H1 (cell line): ENCODE data around the gene SS18L1. TPM values are rescaled to one million over a fixed set of nuclear protein-coding genes. Genes with fewer than 3 reads are reported as not detected.

Experiments
- CTCF ChIA-PET: fragments of 300-600 bp; sonication (Branson Sonifier 250); formaldehyde crosslinking; loops from one replicate; lab custom pipeline; 2021; ENCODE audit not compliant: partially characterized antibody; lab: Charles Lee
- POLR2A ChIA-PET: fragments of 300-600 bp; sonication (Branson Sonifier 250); formaldehyde crosslinking; loops from one replicate; lab custom pipeline; 2021; ENCODE audit warnings: inconsistent platforms; ENCODE audit not compliant: partially characterized antibody; lab: Charles Lee
- DNase-seq, 2 experiments: peaks; one replicate each; pipeline versions ENCODE4 v3.0.0 to v3.0.0-alpha.2; 2010 to 2022; ENCODE audit warnings: low spot score in 2 of 2, low read depth in 1 of 2, mixed read lengths in 1 of 2
- FAIRE-seq: peaks from 2 replicates; lab custom pipeline; 2011; peaks lifted over from hg19 to GRCh38; lab: Jason Lieb, UNC
- H2AFZ ChIP-seq: 2 replicates; pipeline ENCODE4 v1.8.1; 2012; ENCODE audit warnings: low read length, inconsistent platforms
- H2AK5ac ChIP-seq: 2 replicates; pipeline ENCODE4 v1.6.1; 2013; ENCODE audit warnings: low read depth, low read length
- H2BK120ac ChIP-seq: replicated peaks from 2 replicates; pipeline ENCODE3; 2013; ENCODE audit warnings: low read depth, low read length, inconsistent platforms
- H2BK12ac ChIP-seq: 2 replicates; pipeline ENCODE4 v1.6.1; 2013; ENCODE audit warnings: low read depth, low read length
- H2BK15ac ChIP-seq: 2 replicates; pipeline ENCODE4 v1.6.1; 2013; ENCODE audit warnings: low read length
- H2BK20ac ChIP-seq: 2 replicates; pipeline ENCODE4 v1.6.1; 2013; ENCODE audit warnings: low read length
- H2BK5ac ChIP-seq: 2 replicates; pipeline ENCODE4 v1.6.1; 2013; ENCODE audit warnings: low read depth, low read length
- H3K14ac ChIP-seq: 2 replicates; pipeline ENCODE4 v1.6.1; 2013; ENCODE audit warnings: inconsistent platforms; ENCODE audit not compliant: insufficient read length
- H3K18ac ChIP-seq: 2 replicates; pipeline ENCODE4 v1.6.1; 2013; ENCODE audit warnings: low read length; ENCODE audit errors: extremely low read depth
- H3K23ac ChIP-seq: 2 replicates; pipeline ENCODE4 v1.6.1; 2013; ENCODE audit warnings: inconsistent platforms; ENCODE audit not compliant: insufficient read length
- H3K23me2 ChIP-seq: 2 replicates; pipeline ENCODE4 v1.6.1; 2013; ENCODE audit warnings: low read depth, low read length
- H3K27ac ChIP-seq: 2 replicates; pipeline ENCODE4 v1.6.1; 2011; ENCODE audit warnings: low read depth, low read length, inconsistent platforms
- H3K27me3 ChIP-seq, 4 experiments: replicated peaks in 1 of 4; 1 replicate in 1 of 4; 2 replicates in 3 of 4; pipeline versions ENCODE4 v1.6.1 to v1.8.1; 2011 to 2013; ENCODE audit warnings: low read length in 3 of 4, mild to moderate bottlenecking in 3 of 4, inconsistent platforms in 2 of 4, mixed read lengths in 2 of 4, moderate library complexity in 1 of 4; ENCODE audit not compliant: control insufficient read depth in 3 of 4, insufficient read depth in 3 of 4; ENCODE audit errors: extremely low read depth in 1 of 4
- H3K36me3 ChIP-seq, 4 experiments: 2 replicates each; pipeline versions ENCODE4 v1.6.1 to v1.8.1; 2011 to 2013; ENCODE audit warnings: mild to moderate bottlenecking in 4 of 4, low read length in 3 of 4, moderate library complexity in 2 of 4, control low read depth in 1 of 4, inconsistent platforms in 1 of 4; ENCODE audit not compliant: insufficient read depth in 4 of 4, control insufficient read depth in 2 of 4
- H3K4ac ChIP-seq: replicated peaks from 2 replicates; pipeline ENCODE3; 2013; ENCODE audit warnings: low read length, low read depth, mixed read lengths, inconsistent platforms; ENCODE audit not compliant: insufficient read length
- H3K4me1 ChIP-seq, 4 experiments: replicated peaks in 1 of 4; 1 replicate in 1 of 4; 2 replicates in 3 of 4; pipeline versions ENCODE4 v1.6.1 to v1.8.1; 2011 to 2013; ENCODE audit warnings: low read length in 3 of 4, inconsistent platforms in 2 of 4, mixed read lengths in 1 of 4; ENCODE audit not compliant: insufficient read depth in 4 of 4, control insufficient read depth in 3 of 4
- H3K4me2 ChIP-seq, 2 experiments: 2 replicates each; pipeline versions ENCODE4 v1.6.1 to v1.8.1; 2011 to 2013; ENCODE audit warnings: low read depth in 2 of 2, low read length in 2 of 2, control low read depth in 1 of 2, inconsistent platforms in 1 of 2, mild to moderate bottlenecking in 1 of 2; ENCODE audit not compliant: insufficient read depth in 1 of 2
- H3K4me3 ChIP-seq, 4 experiments: fragments of 200-600, 300-600 bp in 1 of 4; sonication (generic), shearing (Covaris generic), sonication (Bioruptor Twin) in 1 of 4; 2 replicates each; pipeline versions ENCODE4 v1.5.1 to v1.8.1; 2011 to 2016; ENCODE audit warnings: low read length in 4 of 4, low read depth in 3 of 4, control low read depth in 2 of 4, inconsistent platforms in 2 of 4, mild to moderate bottlenecking in 2 of 4, mixed read lengths in 1 of 4, moderate library complexity in 1 of 4; ENCODE audit not compliant: insufficient read depth in 2 of 4; ENCODE audit errors: extremely low read depth in 1 of 4
- H3K56ac ChIP-seq: replicated peaks from 2 replicates; pipeline ENCODE3; 2013; ENCODE audit warnings: low read depth, mild to moderate bottlenecking, mixed read lengths, low read length, inconsistent platforms; ENCODE audit not compliant: insufficient read length
- H3K79me1 ChIP-seq: 2 replicates; pipeline ENCODE4 v1.6.1; 2013; ENCODE audit warnings: low read depth, low read length, control low read depth
- H3K79me2 ChIP-seq, 2 experiments: 2 replicates each; pipeline versions ENCODE4 v1.6.1 to v1.8.1; 2012 to 2013; ENCODE audit warnings: low read length in 2 of 2, mild to moderate bottlenecking in 2 of 2, inconsistent platforms in 1 of 2; ENCODE audit not compliant: insufficient read depth in 2 of 2, control insufficient read depth in 1 of 2
- H3K9ac ChIP-seq, 4 experiments: replicated peaks in 1 of 4; 1 replicate in 1 of 4; 2 replicates in 3 of 4; pipeline versions ENCODE4 v1.6.1 to v1.8.1; 2011 to 2013; ENCODE audit warnings: low read depth in 3 of 4, low read length in 3 of 4, control low read depth in 2 of 4, mild to moderate bottlenecking in 2 of 4, moderate library complexity in 2 of 4, inconsistent platforms in 1 of 4; ENCODE audit errors: extremely low read depth in 1 of 4
- H3K9me3 ChIP-seq, 2 experiments: 2 replicates each; pipeline versions ENCODE4 v1.6.1 to v1.8.1; 2012 to 2013; ENCODE audit warnings: mild to moderate bottlenecking in 2 of 2, moderate library complexity in 2 of 2, control low read depth in 1 of 2, inconsistent platforms in 1 of 2, low read depth in 1 of 2, low read length in 1 of 2, mixed read lengths in 1 of 2; ENCODE audit not compliant: insufficient read depth in 2 of 2
- H4K20me1 ChIP-seq, 2 experiments: replicated peaks in 1 of 2; 2 replicates each; pipeline versions ENCODE3 to v1.8.1; 2011 to 2013; ENCODE audit warnings: inconsistent platforms in 2 of 2, low read length in 2 of 2, mild to moderate bottlenecking in 1 of 2; ENCODE audit not compliant: insufficient read depth in 2 of 2, control insufficient read depth in 1 of 2
- H4K5ac ChIP-seq: 2 replicates; pipeline ENCODE4 v1.6.1; 2013; ENCODE audit warnings: low read length, low read depth, mixed read lengths, inconsistent platforms; ENCODE audit not compliant: insufficient read length
- H4K8ac ChIP-seq: 2 replicates; pipeline ENCODE4 v1.8.0; 2013; ENCODE audit warnings: mild to moderate bottlenecking, moderate library complexity, low read length, inconsistent platforms; ENCODE audit not compliant: insufficient read depth; ENCODE audit errors: extremely low read depth
- H4K91ac ChIP-seq: replicated peaks from 2 replicates; pipeline ENCODE3; 2013; ENCODE audit warnings: low read length, mixed read lengths, inconsistent platforms; ENCODE audit not compliant: insufficient read length
- BRCA1 ChIP-seq: IDR thresholded peaks from 2 replicates; pipeline ENCODE4 v1.6.1; 2012; ENCODE audit warnings: low read depth, low read length, improper control_type of control experiment
- CBX8 ChIP-seq: fragments of 300-800, 300-1000 bp; sonication (generic); IDR thresholded peaks from 2 replicates; pipeline ENCODE4 v1.7.1; 2016; ENCODE audit warnings: low read depth, low read length, borderline replicate concordance
- CEBPB ChIP-seq: IDR thresholded peaks from 2 replicates; pipeline ENCODE4 v1.6.1; 2012; ENCODE audit warnings: low read depth, low read length
- EP300 ChIP-seq, 2 experiments: IDR thresholded peaks; 1 replicate in 1 of 2; 2 replicates in 1 of 2; pipeline ENCODE4 v1.6.1; 2011 to 2012; ENCODE audit warnings: low read depth in 2 of 2, low read length in 2 of 2, mild to moderate bottlenecking in 2 of 2, borderline replicate concordance in 1 of 2, inconsistent platforms in 1 of 2, moderate library complexity in 1 of 2
- FOSL1 ChIP-seq: IDR thresholded peaks from 2 replicates; pipeline ENCODE4 v1.6.1; 2011; ENCODE audit warnings: mild to moderate bottlenecking, low read depth, low read length, moderate library complexity; ENCODE audit not compliant: insufficient read depth
- HDAC6 ChIP-seq: IDR thresholded peaks from one replicate; pipeline ENCODE4 v1.7.1; 2012; ENCODE audit warnings: low read depth, mild to moderate bottlenecking, inconsistent platforms, low read length, moderate library complexity
- JUN ChIP-seq: IDR thresholded peaks from 2 replicates; pipeline ENCODE4 v1.6.1; 2011; ENCODE audit warnings: low read depth, mild to moderate bottlenecking, improper control_type of control experiment, low read length
- NANOG ChIP-seq: IDR thresholded peaks from 2 replicates; pipeline ENCODE4 v1.6.1; 2011; ENCODE audit warnings: low read length, low read depth, mild to moderate bottlenecking, inconsistent platforms; ENCODE audit not compliant: insufficient read depth, poor library complexity, severe bottlenecking
- POLR2A ChIP-seq, 2 experiments: IDR thresholded peaks; 1 replicate in 1 of 2; 2 replicates in 1 of 2; pipeline ENCODE4 v1.6.1; 2011; ENCODE audit warnings: low read depth in 2 of 2, low read length in 2 of 2, mild to moderate bottlenecking in 2 of 2; ENCODE audit errors: control extremely low read depth in 1 of 2
- RAD21 ChIP-seq, 2 experiments: IDR thresholded peaks in 1 of 2; conservative IDR thresholded peaks in 1 of 2; 2 replicates each; pipeline ENCODE4 v1.6.1; 2011; ENCODE audit warnings: low read depth in 2 of 2, low read length in 2 of 2, improper control_type of control experiment in 1 of 2, inconsistent platforms in 1 of 2, mild to moderate bottlenecking in 1 of 2, moderate library complexity in 1 of 2
- SAP30 ChIP-seq: fragments of 300-600 bp; sonication (generic); IDR thresholded peaks from 2 replicates; pipeline ENCODE4 v1.7.1; 2012; ENCODE audit warnings: low read length, moderate library complexity, mild to moderate bottlenecking, inconsistent platforms; ENCODE audit not compliant: insufficient read depth, insufficient replicate concordance
- SUZ12 ChIP-seq: fragments of 200-600 bp; sonication (generic); IDR thresholded peaks from 2 replicates; pipeline ENCODE4 v1.6.1; 2012; ENCODE audit warnings: mild to moderate bottlenecking, inconsistent platforms, low read length, moderate library complexity, mixed read lengths
- TAF7 ChIP-seq: optimal IDR thresholded peaks from 2 replicates; pipeline ENCODE3; 2011; ENCODE audit warnings: low read depth, mild to moderate bottlenecking, inconsistent platforms, low read length, moderate library complexity, borderline replicate concordance
- WGBS, 2 experiments: shearing (Covaris generic) in 1 of 2; methylation state at CpG; one replicate each; pipeline versions ENCODE4 v1.1.6 to v1.1.7; 2013 to 2015; ENCODE audit warnings: low lambda C conversion rate in 2 of 2, mixed read lengths in 2 of 2, inconsistent platforms in 1 of 2, low coverage in 1 of 2, missing lambda C conversion rate in 1 of 2; ENCODE audit not compliant: insufficient replicate concordance in 2 of 2, insufficient coverage in 1 of 2, insufficient read length in 1 of 2; ENCODE audit errors: extremely low coverage in 1 of 2, missing lambda C conversion rate in 1 of 2; 5-methylcytosine and 5-hydroxymethylcytosine counted together
- polyA plus RNA-seq, 7 experiments: library from polyadenylated mRNA; depleted of rRNA in 3 of 7; stranded (reverse) in 5 of 7; unstranded in 2 of 7; fragments of >200 nt in 5 of 7; fragments of 200-250 nt in 2 of 7; gene quantifications; 1 replicate in 5 of 7; 2 replicates in 1 of 7; 4 replicates in 1 of 7; pipeline versions ENCODE4 v1.2.1 to v1.2.3, GENCODE V29; 2011 to 2013; ENCODE audit warnings: missing spikeins in 2 of 7, mixed read lengths in 2 of 7
- total RNA-seq: library from RNA; stranded (reverse); fragmentation: NEBNext Ultra II Directional; extraction: Animal tissue kit (Norgen Biotek cat#: 25700); gene quantifications from 2 replicates; pipeline ENCODE4 v1.2.1, GENCODE V29; 2021

The SS18L1 gene
- total and polyA plus RNA-seq, 2 of the 8 experiments (the other 6 are each of a cell fraction or from before 2014, with no cell fraction given) = 28.4 to 29.7 TPM

- Histone ChIP-seq H3K18ac (no peak overlapping the region), H3K9me3 (no peaks in the 10 kb centered on the region), H4K20me1 (peaks cover 9 to 37% of the 10 kb centered on the region in 2 experiments), H4K8ac (no peak overlapping the region), H3K23ac (no peak overlapping the region), H3K23me2 (no peaks in the 10 kb centered on the region), H2BK12ac (no peak overlapping the region), H2AFZ (no peak overlapping the region), H2BK20ac (no peak overlapping the region), H2BK120ac (no peak overlapping the region), H3K4ac (no peak overlapping the region), H3K14ac (no peak overlapping the region), H3K56ac (no peak overlapping the region), H3K27me3 (no peaks in the 10 kb centered on the region), H2BK5ac (no peak overlapping the region), H3K79me2 (peaks cover 0 to 15% of the 10 kb centered on the region in 2 experiments; a peak in 2 of 4 replicates), H3K36me3 (peaks cover 13 to 50% (median 34%) of the 10 kb centered on the region in 4 experiments), H3K4me3 (no peak overlapping the region), H2BK15ac (no peak overlapping the region), H3K79me1 (peaks cover 5% of the 10 kb centered on the region; the same call in 1 of the 2 replicates), H4K5ac (no peak overlapping the region), H3K9ac (no peak overlapping the region), H2AK5ac (no peak overlapping the region), H3K4me2 (no peak overlapping the region), H3K4me1 (no peaks in the 10 kb centered on the region), H3K27ac (no peak overlapping the region), H4K91ac (no peak overlapping the region)
- FAIRE-seq (no peak), DNase-seq (no peak)
- POLR2A ChIA-PET = no interaction called here
- 95% methylated on average over 24 of the region's 25 CpGs; no CpG with 5 or more reads in 1 of the 2 experiments for WGBS, 2 experiments
- CTCF ChIA-PET = interaction anchor here (2.1 kb wide), 1 partner anchor 10 kb away, joined by 6 read pairs; no protein-coding TSS in a partner anchor
- no peak for TF ChIP-seq JUN
- no peak for TF ChIP-seq FOSL1
- no peak for TF ChIP-seq TAF7
- TF ChIP-seq RAD21 (IDR thresholded peaks at IDR 0.05 in 1 of 2, conservative IDR thresholded peaks at IDR 0.05 in 1 of 2; ENCODE audit: low read depth in 2 of 2, low read length in 2 of 2) = no peak
- no peak for TF ChIP-seq CEBPB
- TF ChIP-seq CBX8 = no peak
- TF ChIP-seq EP300 (IDR thresholded peaks at IDR 0.05; ENCODE audit: borderline replicate concordance in 1 of 2, low read depth in 2 of 2, low read length in 2 of 2) = no peak
- TF ChIP-seq SAP30 = no peak
- no peak for TF ChIP-seq NANOG
- TF ChIP-seq BRCA1 = no peak
- TF ChIP-seq POLR2A (IDR thresholded peaks at IDR 0.05; ENCODE audit: control extremely low read depth in 1 of 2, low read depth in 2 of 2, low read length in 2 of 2) = no peak
- no peak for TF ChIP-seq SUZ12
- TF ChIP-seq HDAC6 = no peak
Measured at GRCh38 chr20:62163485-62163865, 19.9 kb downstream of the SS18L1 start.
